ENCODE results near the gene MIEF1. TPM values are rescaled to one million over a fixed set of nuclear protein-coding genes. Genes with fewer than 3 reads are reported as not detected.
"Not testable (repeated sequence)": the region's sequence is repeated elsewhere in the genome, so short reads cannot be mapped to it uniquely, and the experiment has no call there.

MIEF1 gene
- polyA plus RNA-seq, 3 donors: 34.6 to 36.5 (median 35.0) TPM

GRCh38 chr22:39489094-39490068 is 12.7 kb upstream of the MIEF1 start:
- DNase-seq (ENCODE audit: low read depth in 3 of 3, low spot score in 2 of 3): no peak

DNA sequence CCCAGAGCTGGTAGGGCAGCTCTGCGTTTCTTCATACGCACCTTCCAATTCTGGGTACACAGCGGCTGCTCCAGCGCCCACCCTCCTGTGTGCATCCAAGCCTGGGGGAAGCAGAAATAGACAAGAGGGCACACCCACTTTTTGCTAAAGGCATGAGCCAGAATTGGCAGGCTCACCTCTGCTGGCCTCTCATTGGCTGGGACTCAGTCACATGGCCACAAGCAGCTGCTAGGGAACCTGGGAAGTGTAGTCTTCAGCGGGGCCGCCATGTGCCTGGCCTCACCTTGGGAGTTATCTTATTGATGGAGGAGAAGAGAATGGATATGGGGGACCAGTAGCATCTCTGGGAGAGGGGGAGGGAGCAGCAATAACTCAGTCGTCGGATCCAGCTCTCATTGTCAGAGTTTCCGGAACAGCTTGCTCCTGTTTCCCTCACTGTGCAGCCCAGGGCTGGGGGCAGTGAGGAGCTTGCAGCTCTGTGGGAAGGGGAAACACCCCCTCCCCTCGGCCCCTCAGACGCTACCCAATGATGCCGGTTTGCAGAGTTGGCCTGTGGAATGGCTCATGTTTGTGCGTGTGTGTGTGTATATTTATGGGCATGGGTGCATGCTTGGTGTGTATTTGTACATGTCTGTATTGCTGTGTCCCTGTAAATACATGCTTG is 11.8 kb upstream of the MIEF1 start:
- no peak for DNase-seq (ENCODE audit: low read depth in 3 of 3, low spot score in 2 of 3)

GRCh38 chr22:39490966-39491680 is 11.0 kb upstream of the MIEF1 start:
- DNase-seq (ENCODE audit: low read depth in 3 of 3, low spot score in 2 of 3): no peak

GRCh38 chr22:39491696-39492095 is 10.4 kb upstream of the MIEF1 start:
- no peak for DNase-seq (ENCODE audit: low read depth in 3 of 3, low spot score in 2 of 3)

GRCh38 chr22:39492186-39492585 is 9.9 kb upstream of the MIEF1 start:
- no peak for DNase-seq (ENCODE audit: low read depth in 3 of 3, low spot score in 2 of 3)

DNA sequence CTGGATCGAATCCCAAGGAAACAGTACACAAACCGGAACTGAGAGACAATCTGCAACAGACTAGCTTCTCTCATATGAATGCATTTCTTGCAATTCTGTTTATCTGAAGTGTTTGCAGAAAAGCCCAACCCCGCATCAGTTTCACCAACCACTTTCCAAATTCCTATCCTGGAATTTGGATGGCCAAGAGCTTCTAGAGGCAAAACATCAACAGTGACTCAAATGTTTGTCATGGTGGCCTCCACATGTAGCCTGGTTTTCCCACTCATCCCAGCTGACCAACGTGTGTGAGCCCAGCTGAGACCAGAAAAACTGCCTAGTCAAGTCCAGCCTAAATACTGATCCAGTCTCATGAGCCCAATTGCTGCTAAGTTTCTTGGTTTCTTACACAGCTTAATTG is 8.3 kb upstream of the MIEF1 start:
- no peak for DNase-seq (ENCODE audit: low read depth in 3 of 3, low spot score in 2 of 3)

GRCh38 chr22:39494471-39495120 is 7.5 kb upstream of the MIEF1 start:
- no peak for DNase-seq (ENCODE audit: low read depth in 3 of 3, low spot score in 2 of 3)

DNA sequence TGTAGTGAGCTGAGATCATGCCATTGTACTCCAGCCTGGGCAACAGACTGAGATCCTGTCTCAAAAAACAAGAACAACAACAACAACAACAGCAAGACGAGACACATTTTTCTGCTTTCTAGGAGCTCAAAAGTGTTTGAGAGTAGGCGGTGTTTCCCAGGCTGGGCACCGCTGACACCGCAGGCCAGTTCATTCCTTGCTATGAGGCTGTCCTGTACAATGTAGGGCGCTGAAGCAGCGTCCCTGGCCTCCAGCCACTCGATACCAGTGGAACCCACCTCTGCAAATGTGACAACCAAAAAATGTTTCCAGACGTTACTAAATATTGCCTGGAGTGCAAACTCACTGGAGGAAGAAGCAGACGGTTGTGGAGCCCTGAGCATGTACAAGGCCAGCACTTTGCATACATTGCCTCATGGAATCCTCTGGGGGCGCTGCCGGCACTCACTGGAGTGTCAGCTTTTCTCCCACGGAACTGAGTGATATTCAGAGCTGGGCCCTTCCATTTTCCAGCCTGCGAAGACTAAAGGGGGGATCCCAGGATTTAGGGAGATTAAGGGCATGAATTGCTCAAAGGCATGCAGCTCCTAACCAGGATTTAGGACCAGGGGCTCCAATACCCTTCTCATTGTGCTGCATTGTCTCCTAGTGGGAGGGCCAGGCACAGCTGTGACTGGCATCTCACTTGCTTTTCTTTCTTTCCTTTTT is 5.8 kb upstream of the MIEF1 start:
- DNase-seq (ENCODE audit: low read depth in 3 of 3, low spot score in 2 of 3): peak in 1 of 3 donors; percentile 69

DNA sequence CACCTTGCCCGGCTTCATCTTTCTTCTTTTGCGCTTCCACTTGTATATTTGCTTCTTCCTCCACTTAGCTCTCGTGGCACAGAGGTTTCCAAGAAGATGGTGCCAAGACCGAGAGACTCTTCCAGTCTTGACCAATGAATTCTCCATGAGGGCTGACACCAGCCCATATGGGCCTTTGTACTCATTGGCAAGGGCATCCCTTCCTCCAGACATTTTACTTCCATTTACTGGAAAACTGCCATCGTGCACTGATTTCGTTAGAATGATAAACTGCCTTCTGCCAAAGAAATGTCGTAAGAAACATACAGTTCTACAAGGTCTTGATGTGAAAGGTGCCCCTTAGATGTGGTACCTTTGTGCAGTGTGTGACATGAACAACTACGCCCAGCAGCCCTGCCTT is 4.7 kb upstream of the MIEF1 start:
- DNase-seq (ENCODE audit: low read depth in 3 of 3, low spot score in 2 of 3): no peak

- no peak for DNase-seq (ENCODE audit: low read depth in 3 of 3, low spot score in 2 of 3)
Measured at GRCh38 chr22:39498368-39498767, 3.7 kb upstream of the MIEF1 start.

DNA sequence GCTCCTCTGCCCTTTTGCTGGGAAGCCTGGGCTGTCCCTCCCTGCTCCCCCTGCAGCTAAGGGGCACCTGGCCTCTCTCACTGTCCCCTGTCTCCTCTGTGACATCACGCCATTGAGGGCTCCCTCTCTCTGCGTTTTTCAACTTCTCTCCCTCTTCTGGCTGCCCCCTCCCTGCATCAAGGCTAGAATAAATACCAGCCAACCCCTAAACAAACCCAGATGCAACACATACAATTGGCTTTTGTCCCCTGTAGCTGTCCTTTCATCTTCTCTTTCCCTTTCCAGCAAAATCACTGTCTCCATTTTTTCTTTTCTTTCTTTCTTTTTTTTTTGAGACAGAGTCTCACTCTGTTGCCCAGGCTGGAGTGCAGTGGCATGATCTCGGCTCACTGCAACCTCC is 3.3 kb upstream of the MIEF1 start:
- no peak for DNase-seq (ENCODE audit: low read depth in 3 of 3, low spot score in 2 of 3)

DNA sequence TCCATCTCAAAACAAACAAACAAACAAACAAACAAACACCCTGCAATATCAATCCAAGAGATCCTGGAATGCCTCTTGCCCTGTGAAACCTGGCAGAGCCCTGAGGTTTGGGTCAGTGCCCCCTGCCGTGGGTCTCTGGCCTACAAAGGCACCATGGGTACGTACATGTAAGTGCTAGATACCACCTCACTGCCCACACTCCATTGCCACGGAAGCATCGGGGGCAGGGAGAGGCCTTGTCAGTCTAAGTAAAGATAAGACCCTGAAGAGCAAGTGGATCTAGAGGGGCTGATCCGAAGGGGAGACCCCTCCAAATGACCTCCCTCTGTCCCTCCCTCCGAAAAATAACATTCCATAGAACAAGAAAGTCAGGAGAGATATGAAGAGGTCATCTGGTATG is 2.0 kb upstream of the MIEF1 start:
- no peak for DNase-seq (ENCODE audit: low read depth in 3 of 3, low spot score in 2 of 3)

DNA sequence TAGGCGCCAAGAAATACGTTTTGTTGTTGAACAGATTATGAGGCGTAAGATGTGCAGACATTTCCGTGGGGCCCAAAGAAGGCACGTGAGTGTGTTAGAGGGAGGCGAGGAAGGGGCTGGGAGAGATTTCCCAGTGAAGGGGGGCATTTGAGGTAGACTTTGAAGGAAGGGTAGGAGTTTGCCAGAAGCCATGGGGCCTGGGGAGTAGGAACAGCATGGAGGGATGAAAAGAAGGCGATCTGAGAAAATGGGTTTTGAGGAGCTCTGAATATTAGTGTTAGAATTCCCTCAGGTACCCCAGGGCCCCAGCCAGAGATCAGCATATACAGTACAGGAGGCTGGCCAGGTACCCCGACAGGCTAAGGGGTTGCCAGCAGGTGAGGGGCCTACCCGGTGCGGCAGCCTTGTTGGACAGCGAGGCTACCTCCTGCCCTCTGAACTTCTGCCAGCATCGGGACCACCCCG is 414 bp upstream of the MIEF1 start:
- no peak for DNase-seq (ENCODE audit: low read depth in 3 of 3, low spot score in 2 of 3)

GRCh38 chr22:39502789-39503409 is 809 bp downstream of the MIEF1 start:
- no peak for DNase-seq (ENCODE audit: low read depth in 3 of 3, low spot score in 2 of 3)

GRCh38 chr22:39503630-39504029 is 1.5 kb downstream of the MIEF1 start:
- DNase-seq (ENCODE audit: low read depth in 3 of 3, low spot score in 2 of 3): no peak

GRCh38 chr22:39504071-39504470 is 2.0 kb downstream of the MIEF1 start:
- DNase-seq (ENCODE audit: low read depth in 3 of 3, low spot score in 2 of 3): no peak

- DNase-seq (ENCODE audit: low read depth in 3 of 3, low spot score in 2 of 3): not testable (repeated sequence)
Measured at GRCh38 chr22:39507021-39507420, 4.9 kb downstream of the MIEF1 start.

DNA sequence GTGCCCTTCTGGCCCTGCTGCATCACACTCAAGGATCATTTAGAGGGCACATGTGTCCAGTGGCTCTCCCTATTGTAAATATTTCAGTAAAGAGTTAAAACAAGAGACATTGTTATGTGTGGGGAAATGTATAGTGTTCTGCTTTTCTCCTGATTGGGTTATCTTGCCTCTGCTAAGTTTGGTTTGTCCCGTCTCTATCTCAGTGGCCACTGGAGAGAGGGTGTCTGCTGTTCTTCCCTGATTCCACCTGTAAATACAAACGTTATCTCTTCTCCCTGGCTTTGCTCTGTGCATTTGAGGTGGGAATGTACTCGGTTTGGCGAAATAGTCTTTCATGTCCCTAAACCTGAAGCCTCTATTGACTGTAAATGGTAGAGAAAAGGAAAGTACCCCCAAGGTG is 6.3 kb downstream of the MIEF1 start:
- DNase-seq (ENCODE audit: low read depth in 3 of 3, low spot score in 2 of 3): no peak

- no peak for DNase-seq (ENCODE audit: low read depth in 3 of 3, low spot score in 2 of 3)
Measured at GRCh38 chr22:39510529-39511149, 8.5 kb downstream of the MIEF1 start.
